ENCODE results near the gene DPPA5. TPM values are rescaled to one million over a fixed set of nuclear protein-coding genes. Genes with fewer than 3 reads are reported as not detected.
"Not testable (repeated sequence)": the region's sequence is repeated elsewhere in the genome, so short reads cannot be mapped to it uniquely, and the experiment has no call there.

The DPPA5 gene
- total RNA-seq, 1 experiment from 2014 or later, result 1.2 TPM

DNA sequence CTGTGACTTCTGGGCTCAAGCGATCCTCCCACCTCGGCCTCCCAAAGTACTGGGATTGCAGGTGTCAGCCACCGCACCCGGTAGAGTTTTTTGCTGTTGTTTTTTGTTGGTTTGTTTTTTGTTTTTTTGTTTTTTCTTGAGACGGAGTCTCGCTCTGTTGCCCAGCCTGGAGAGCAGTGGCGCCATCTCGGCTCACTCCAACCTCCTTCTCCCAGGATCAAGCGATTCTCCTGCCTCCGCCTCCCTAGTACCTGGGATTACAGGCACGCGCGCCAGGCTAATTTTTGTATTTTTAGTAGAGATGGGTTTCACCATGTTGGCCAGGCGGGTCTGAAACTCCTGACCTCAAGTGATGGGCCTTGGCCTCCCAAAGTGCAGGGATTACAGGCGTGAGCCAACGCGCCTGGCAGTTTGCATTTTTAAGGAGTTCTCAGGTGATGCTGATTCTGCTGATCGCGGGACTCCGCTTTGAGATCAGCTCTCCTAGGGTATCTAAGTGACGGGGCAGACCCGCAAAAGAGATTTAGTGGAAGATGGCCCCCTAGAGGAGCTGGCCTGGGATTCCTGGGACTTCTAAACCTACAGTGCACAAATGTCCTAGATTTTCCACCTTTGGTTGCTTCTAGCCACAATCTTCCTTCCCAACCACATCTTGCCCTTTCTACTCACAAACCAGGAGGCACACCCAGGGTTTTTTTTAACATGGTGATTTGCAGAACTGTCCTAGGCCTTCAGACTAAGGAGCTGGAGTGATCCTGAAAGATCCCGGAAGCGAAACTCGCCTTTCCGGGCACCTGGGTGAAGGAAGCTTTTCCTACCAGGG, 45.2 kb downstream of the DPPA5 start:
- peak overlapping the region; percentile 69 for H3K9ac ChIP-seq (ENCODE audit: extremely low read depth, insufficient read length, low read length)
- H4K5ac ChIP-seq (ENCODE audit: insufficient read length, low read depth, low read length), result no peak overlapping the region
- peak overlapping the region; percentile 90 to 96 (median 94); a peak in 5 of 7 replicates for H3K27ac Mint-ChIP-seq
- no peaks in the 10 kb centered on the region for H3K9me3 ChIP-seq (ENCODE audit: control insufficient read depth, low read depth, low read length)
- H3K9me3 Mint-ChIP-seq, result peaks cover 6 to 16% of the 10 kb centered on the region in 2 experiments
- no peak overlapping the region for H2BK15ac ChIP-seq (ENCODE audit: low read depth, low read length)
- no peak overlapping the region for H4K8ac ChIP-seq (replicated peaks; ENCODE audit: insufficient read length, low read depth, low read length)
- H3K79me2 ChIP-seq (ENCODE audit: insufficient read depth, low read length), result 0 out of 2 replicates have a peak, but pooled peaks cover 2% of the 10 kb centered on the region
- H3K18ac ChIP-seq (ENCODE audit: insufficient read length, low read depth, low read length), result peak overlapping the region; percentile 94
- H3K27me3 ChIP-seq (ENCODE audit: insufficient read depth, low read length), result no peaks in the 10 kb centered on the region
- H2AK5ac ChIP-seq (ENCODE audit: insufficient read length, low read length), result no peak overlapping the region
- no peak overlapping the region for H3T11ph ChIP-seq (ENCODE audit: low read length)
- peak overlapping the region; percentile 90 to 93 for H3K4me3 Mint-ChIP-seq
- peak overlapping the region; percentile 55 for H3K14ac ChIP-seq (ENCODE audit: insufficient read depth, low read length)
- H2BK5ac ChIP-seq (ENCODE audit: insufficient read length, low read length), result no peak overlapping the region
- H2BK120ac ChIP-seq (ENCODE audit: low read depth, low read length, poor library complexity, severe bottlenecking), result no peak overlapping the region
- no peak overlapping the region for H2BK20ac ChIP-seq (ENCODE audit: low read depth, low read length, poor library complexity, severe bottlenecking)
- peaks cover 17% of the 10 kb centered on the region for H3K23me2 ChIP-seq (ENCODE audit: insufficient read length, low read depth, low read length, poor library complexity, severe bottlenecking)
- peaks cover 8 to 29% (median 17%) of the 10 kb centered on the region in 3 experiments; a peak in 6 of 7 replicates for H3K36me3 Mint-ChIP-seq (ENCODE audit: insufficient read depth in 1 of 3, low read depth in 3 of 3)
- peak; percentile 65 for DNase-seq
- no peak overlapping the region for H3K56ac ChIP-seq (ENCODE audit: insufficient read length, low read depth, low read length)
- no peak overlapping the region for H3K27ac ChIP-seq (ENCODE audit: insufficient read length, low read depth, low read length)
- TF ChIP-seq, protein P1, sequence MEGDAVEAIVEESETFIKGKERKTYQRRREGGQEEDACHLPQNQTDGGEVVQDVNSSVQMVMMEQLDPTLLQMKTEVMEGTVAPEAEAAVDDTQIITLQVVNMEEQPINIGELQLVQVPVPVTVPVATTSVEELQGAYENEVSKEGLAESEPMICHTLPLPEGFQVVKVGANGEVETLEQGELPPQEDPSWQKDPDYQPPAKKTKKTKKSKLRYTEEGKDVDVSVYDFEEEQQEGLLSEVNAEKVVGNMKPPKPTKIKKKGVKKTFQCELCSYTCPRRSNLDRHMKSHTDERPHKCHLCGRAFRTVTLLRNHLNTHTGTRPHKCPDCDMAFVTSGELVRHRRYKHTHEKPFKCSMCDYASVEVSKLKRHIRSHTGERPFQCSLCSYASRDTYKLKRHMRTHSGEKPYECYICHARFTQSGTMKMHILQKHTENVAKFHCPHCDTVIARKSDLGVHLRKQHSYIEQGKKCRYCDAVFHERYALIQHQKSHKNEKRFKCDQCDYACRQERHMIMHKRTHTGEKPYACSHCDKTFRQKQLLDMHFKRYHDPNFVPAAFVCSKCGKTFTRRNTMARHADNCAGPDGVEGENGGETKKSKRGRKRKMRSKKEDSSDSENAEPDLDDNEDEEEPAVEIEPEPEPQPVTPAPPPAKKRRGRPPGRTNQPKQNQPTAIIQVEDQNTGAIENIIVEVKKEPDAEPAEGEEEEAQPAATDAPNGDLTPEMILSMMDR (conservative IDR thresholded peaks at IDR 0.05), result peak; percentile 59
- H2BK12ac ChIP-seq (ENCODE audit: insufficient read length, low read depth, low read length), result no peak overlapping the region
- no CpG with 5 or more reads among the region's 26 CpGs for WGBS (ENCODE audit: extremely low coverage, insufficient read length, low lambda C conversion rate)
- no peak overlapping the region for H4K91ac ChIP-seq (ENCODE audit: insufficient read length, low read depth, low read length)
- peak overlapping the region; percentile 89 for H3K4me2 ChIP-seq (ENCODE audit: insufficient read depth, insufficient read length, low read length)
- no peaks in the 10 kb centered on the region; the same call in 1 of the 2 replicates for H3K4me1 ChIP-seq (ENCODE audit: insufficient read depth, low read length)
- no peak overlapping the region for H3K23ac ChIP-seq (ENCODE audit: insufficient read length, low read depth, low read length)
- H3K27me3 Mint-ChIP-seq (ENCODE audit: low read depth), result peaks cover 10% of the 10 kb centered on the region
- peaks cover 3% of the 10 kb centered on the region for H3K79me1 ChIP-seq (ENCODE audit: insufficient read depth, low read depth, low read length, poor library complexity, severe bottlenecking)
- H2AFZ ChIP-seq (ENCODE audit: low read length), result peak overlapping the region; percentile 65
- H3K4ac ChIP-seq (ENCODE audit: low read depth, low read length), result no peak overlapping the region
- H3K4me1 Mint-ChIP-seq, result peaks cover 16 to 28% of the 10 kb centered on the region in 2 experiments
- H4K20me1 ChIP-seq (ENCODE audit: control insufficient read depth, insufficient read depth, insufficient read length), result no peaks in the 10 kb centered on the region

DNA sequence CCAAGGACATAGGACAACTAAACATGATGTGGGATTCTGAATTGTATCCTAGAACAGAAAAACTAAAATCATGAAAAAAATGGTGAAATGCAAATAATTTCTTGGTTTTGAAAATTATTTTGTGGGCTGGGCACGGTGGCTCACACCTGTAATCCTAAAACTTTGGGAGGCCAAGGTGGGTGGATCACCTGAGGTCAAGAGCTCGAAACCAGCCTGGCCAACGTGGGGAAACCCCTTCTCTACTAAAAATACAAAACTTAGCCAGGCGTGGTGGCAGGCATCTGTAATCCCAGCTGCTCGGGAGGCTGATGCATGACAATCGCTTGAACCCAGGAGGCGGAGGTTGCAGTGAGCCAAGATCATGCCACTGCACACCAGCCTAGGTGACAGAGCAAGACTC, 50.3 kb downstream of the DPPA5 start:
- not testable (repeated sequence) for H3K9ac ChIP-seq (ENCODE audit: extremely low read depth, insufficient read length, low read length); H3T11ph ChIP-seq (ENCODE audit: low read length); H4K91ac ChIP-seq (ENCODE audit: insufficient read length, low read depth, low read length); H3K27ac Mint-ChIP-seq; H3K4me3 Mint-ChIP-seq; H3K27me3 Mint-ChIP-seq (ENCODE audit: low read depth); H3K4me2 ChIP-seq (ENCODE audit: insufficient read depth, insufficient read length, low read length); H3K79me1 ChIP-seq (ENCODE audit: insufficient read depth, low read depth, low read length, poor library complexity, severe bottlenecking); H3K18ac ChIP-seq (ENCODE audit: insufficient read length, low read depth, low read length); H2AK5ac ChIP-seq (ENCODE audit: insufficient read length, low read length); H2BK5ac ChIP-seq (ENCODE audit: insufficient read length, low read length); H3K4ac ChIP-seq (ENCODE audit: low read depth, low read length); H4K20me1 ChIP-seq (ENCODE audit: control insufficient read depth, insufficient read depth, insufficient read length); H2BK20ac ChIP-seq (ENCODE audit: low read depth, low read length, poor library complexity, severe bottlenecking); H2BK120ac ChIP-seq (ENCODE audit: low read depth, low read length, poor library complexity, severe bottlenecking); H2BK15ac ChIP-seq (ENCODE audit: low read depth, low read length); H3K56ac ChIP-seq (ENCODE audit: insufficient read length, low read depth, low read length); H3K79me2 ChIP-seq (ENCODE audit: insufficient read depth, low read length); H3K4me1 ChIP-seq (ENCODE audit: insufficient read depth, low read length); H3K27me3 ChIP-seq (ENCODE audit: insufficient read depth, low read length); H4K5ac ChIP-seq (ENCODE audit: insufficient read length, low read depth, low read length); H3K14ac ChIP-seq (ENCODE audit: insufficient read depth, low read length); H3K9me3 ChIP-seq (ENCODE audit: control insufficient read depth, low read depth, low read length); H2AFZ ChIP-seq (ENCODE audit: low read length); H3K23me2 ChIP-seq (ENCODE audit: insufficient read length, low read depth, low read length, poor library complexity, severe bottlenecking); H3K23ac ChIP-seq (ENCODE audit: insufficient read length, low read depth, low read length); DNase-seq; H3K9me3 Mint-ChIP-seq; H4K8ac ChIP-seq (replicated peaks; ENCODE audit: insufficient read length, low read depth, low read length); H3K27ac ChIP-seq (ENCODE audit: insufficient read length, low read depth, low read length); H2BK12ac ChIP-seq (ENCODE audit: insufficient read length, low read depth, low read length)
- WGBS (ENCODE audit: extremely low coverage, insufficient read length, low lambda C conversion rate), result no CpG with 5 or more reads among the region's 7 CpGs
- Mint-ChIP-seq H3K36me3 (ENCODE audit: insufficient read depth in 1 of 3, low read depth in 3 of 3) (peaks cover 11 to 37% (median 13%) of the 10 kb centered on the region in 3 experiments), H3K4me1 (peaks cover 9 to 14% of the 10 kb centered on the region in 2 experiments)
